Endothelial cell of umbilical vein (primary cell): ENCODE data around the gene MYLK2. TPM values are rescaled to one million over a fixed set of nuclear protein-coding genes. Genes with fewer than 3 reads are reported as not detected.

ENCODE experiments used
- BruUV-seq: library from RNA; stranded (reverse); fragments of 400-500 nt; replicated peaks from 2 replicates; lab custom pipeline; 2021; lab: Mats Ljungman, UMichigan
- CTCF ChIA-PET: fragments of 300-600, 350-600 bp; sonication (Branson Sonifier 250); formaldehyde crosslinking; loops from one replicate; lab custom pipeline; 2021; ENCODE audit warnings: antibody characterized with exemption, inconsistent platforms; lab: Charles Lee
- POLR2A ChIA-PET: fragments of 300-600, 350-600 bp; sonication (Branson Sonifier 250); formaldehyde crosslinking; loops from one replicate; lab custom pipeline; 2021; ENCODE audit warnings: antibody characterized with exemption, inconsistent platforms; lab: Charles Lee
- DNase-seq: peaks from one replicate; pipeline ENCODE4 v3.0.0-alpha.2; 2011; ENCODE audit warnings: low read depth, low spot score
- FAIRE-seq: peaks from 2 replicates; lab custom pipeline; 2011; peaks lifted over from hg19 to GRCh38; lab: Jason Lieb, UNC
- H2AFZ ChIP-seq: 2 replicates; pipeline ENCODE4 v1.6.0; 2012; ENCODE audit warnings: low read depth, low read length, control low read depth, inconsistent platforms
- H3K27ac ChIP-seq: 2 replicates; pipeline ENCODE4 v1.5.1; 2011; ENCODE audit warnings: low read depth, mild to moderate bottlenecking, control low read depth, low read length, moderate library complexity; ENCODE audit not compliant: insufficient read depth
- H3K27me3 ChIP-seq, 2 experiments: 2 replicates each; pipeline versions ENCODE4 v1.6.0 to v1.6.1; 2011; ENCODE audit warnings: low read length in 2 of 2, mixed read lengths in 1 of 2; ENCODE audit not compliant: control insufficient read depth in 2 of 2, insufficient read depth in 2 of 2
- H3K36me3 ChIP-seq, 2 experiments: 2 replicates in 1 of 2; 3 replicates in 1 of 2; pipeline ENCODE4 v1.5.1; 2011; ENCODE audit warnings: low read length in 2 of 2, mild to moderate bottlenecking in 1 of 2, moderate library complexity in 1 of 2; ENCODE audit not compliant: control insufficient read depth in 2 of 2, insufficient read depth in 2 of 2; ENCODE audit errors: extremely low read depth in 1 of 2
- H3K4me1 ChIP-seq: 3 replicates; pipeline ENCODE4 v1.5.1; 2011; ENCODE audit warnings: mild to moderate bottlenecking, low read length; ENCODE audit not compliant: control insufficient read depth, insufficient read depth; ENCODE audit errors: extremely low read depth
- H3K4me2 ChIP-seq: 2 replicates; pipeline ENCODE4 v1.6.1; 2011; ENCODE audit warnings: low read length, control low read depth, mixed read lengths; ENCODE audit not compliant: insufficient read depth
- H3K4me3 ChIP-seq, 3 experiments: fragments of 200-600 bp in 1 of 3; sonication (generic), shearing (Covaris generic) in 1 of 3; replicated peaks in 1 of 3; 2 replicates each; pipeline ENCODE4 v1.5.1; 2011 to 2016; ENCODE audit warnings: control low read depth in 3 of 3, low read length in 3 of 3, mild to moderate bottlenecking in 2 of 3, inconsistent platforms in 1 of 3, low read depth in 1 of 3, moderate library complexity in 1 of 3; ENCODE audit not compliant: insufficient read depth in 1 of 3
- H3K79me2 ChIP-seq: 2 replicates; pipeline ENCODE4 v1.6.0; 2012; ENCODE audit warnings: low read length, inconsistent platforms; ENCODE audit not compliant: control insufficient read depth, insufficient read depth
- H3K9ac ChIP-seq: replicated peaks from 2 replicates; pipeline ENCODE3; 2011; ENCODE audit warnings: low read length, control low read depth; ENCODE audit not compliant: insufficient read depth; ENCODE audit errors: extremely low read depth
- H3K9me1 ChIP-seq: replicated peaks from 3 replicates; pipeline ENCODE4 v1.6.0; 2011; ENCODE audit warnings: mild to moderate bottlenecking, low read length; ENCODE audit not compliant: control insufficient read depth, insufficient read depth; ENCODE audit errors: extremely low read depth
- H3K9me3 ChIP-seq: replicated peaks from 2 replicates; pipeline ENCODE4 v1.5.1; 2012; ENCODE audit warnings: low read length, inconsistent platforms; ENCODE audit not compliant: control insufficient read depth, insufficient read depth
- H4K20me1 ChIP-seq: replicated peaks from 2 replicates; pipeline ENCODE3; 2011; ENCODE audit warnings: mild to moderate bottlenecking, low read length; ENCODE audit not compliant: control insufficient read depth, insufficient read depth; ENCODE audit errors: extremely low read depth
- CTCF ChIP-seq, 2 donors: IDR thresholded peaks; 1 replicate in 1 of 2; 2 replicates in 1 of 2; pipeline ENCODE4 v1.5.1; 2011; ENCODE audit warnings: low read length in 2 of 2, mild to moderate bottlenecking in 2 of 2, moderate library complexity in 2 of 2, control low read depth in 1 of 2, inconsistent platforms in 1 of 2, low read depth in 1 of 2; ENCODE audit not compliant: insufficient read depth in 1 of 2; ENCODE audit errors: extremely low read depth in 1 of 2
- FOS ChIP-seq: IDR thresholded peaks from 2 replicates; pipeline ENCODE4 v1.6.1; 2011; ENCODE audit warnings: mild to moderate bottlenecking, low read length, moderate library complexity, borderline replicate concordance; ENCODE audit not compliant: insufficient read depth
- GATA2 ChIP-seq: IDR thresholded peaks from 2 replicates; pipeline ENCODE4 v1.7.0; 2011; ENCODE audit warnings: low read depth, mild to moderate bottlenecking, moderate library complexity, mixed read lengths, low read length; ENCODE audit not compliant: insufficient read length, insufficient read depth
- JUN ChIP-seq: IDR thresholded peaks from 2 replicates; pipeline ENCODE4 v1.6.1; 2011; ENCODE audit warnings: borderline replicate concordance, low read depth; ENCODE audit not compliant: insufficient read length, insufficient read depth
- MAX ChIP-seq: IDR thresholded peaks from 2 replicates; pipeline ENCODE4 v1.6.1; 2011; ENCODE audit not compliant: insufficient read depth, insufficient read length
- POLR2A ChIP-seq: IDR thresholded peaks from 2 replicates; pipeline ENCODE4 v1.6.1; 2012; ENCODE audit warnings: low read depth, mild to moderate bottlenecking, control low read depth, low read length
- POLR2AphosphoS5 ChIP-seq: IDR thresholded peaks from 2 replicates; pipeline ENCODE4 v1.6.1; 2012; ENCODE audit warnings: low read depth, mild to moderate bottlenecking, control low read depth, low read length, moderate library complexity; ENCODE audit not compliant: insufficient read depth
- dilution Hi-C: fragments of 300-500 bp; cut with MboI; formaldehyde crosslinking; loops from one replicate; pipeline ENCODE4 v1.15.0; 2019; ENCODE audit warnings: low sequenced_read_pairs; ENCODE audit not compliant: extremely low pct_ligation_motif_present
- intact Hi-C: fragments of 100-400 bp; cut with micrococcal nuclease; formaldehyde crosslinking; loops from one replicate; pipeline ENCODE4 v1.10.0; 2022
- polyA plus RNA-seq, 4 experiments: library from polyadenylated mRNA; depleted of rRNA in 3 of 4; stranded (reverse) in 3 of 4; unstranded in 1 of 4; fragments of >200 nt; gene quantifications; 2 replicates each; pipeline versions ENCODE4 v1.2.1 to v1.2.3, GENCODE V29; 2011 to 2012; ENCODE audit warnings: missing spikeins in 1 of 4
- total RNA-seq: library from RNA; stranded (reverse); gene quantifications from 2 replicates; pipeline ENCODE4 v1.2.3, GENCODE V29; 2021

The MYLK2 gene
- total and polyA plus RNA-seq, 2 donors (not counting 3 experiments of a cell fraction or from before 2014, with no cell fraction given), result 2.6 to 2.7 TPM

GRCh38 chr20:31781945-31782344, 37.2 kb upstream of the MYLK2 start:
- no peaks in the 10 kb centered on the region for H3K27me3 ChIP-seq
- no TSS peak for BruUV-seq
- no peak overlapping the region for H3K4me3 ChIP-seq
- no peak overlapping the region for H3K9ac ChIP-seq
- H3K27ac ChIP-seq, result no peak overlapping the region
- DNase-seq (no peak), FAIRE-seq (no peak)
- no peak overlapping the region for H3K4me2 ChIP-seq
- H3K4me1 ChIP-seq, result no peaks in the 10 kb centered on the region
- H3K9me1 ChIP-seq, result no peaks in the 10 kb centered on the region
- dilution Hi-C loops, result no loop called here
- H3K36me3 ChIP-seq, result peaks cover 0 to 36% of the 10 kb centered on the region in 2 experiments
- CTCF ChIA-PET, result no interaction called here
- H3K9me3 ChIP-seq, result no peaks in the 10 kb centered on the region
- no peak overlapping the region for H2AFZ ChIP-seq
- intact Hi-C loops, result no loop called here
- TF ChIP-seq FOS (no peak), POLR2AphosphoS5 (no peak), JUN (no peak), POLR2A (no peak), CTCF (IDR thresholded peaks at IDR 0.05; ENCODE audit: extremely low read depth in 1 of 2, insufficient read depth in 1 of 2, low read depth in 1 of 2, low read length in 2 of 2) (no peak), GATA2 (no peak), MAX (no peak)
- no peaks in the 10 kb centered on the region for H4K20me1 ChIP-seq
- POLR2A ChIA-PET, result no interaction called here
- H3K79me2 ChIP-seq, result peaks cover 10% of the 10 kb centered on the region
